Left ventricle myocardium superior (tissue), 1 donor: Measurements from ENCODE around the gene KLHL22. TPM values are rescaled to one million over a fixed set of nuclear protein-coding genes. Genes with fewer than 3 reads are reported as not detected.
"Not testable (repeated sequence)": the region's sequence is repeated elsewhere in the genome, so short reads cannot be mapped to it uniquely, and the experiment has no call there.

ENCODE experiments used
- ATAC-seq: fragments of 200-7000 bp; cut with Tn5 transposase; one replicate; pipeline ENCODE4 v1.9.1; 2020; ENCODE audit warnings: mild to moderate bottlenecking, moderate library complexity
- DNase-seq: peaks from one replicate; pipeline ENCODE4 v3.0.0-alpha.2; 2020
- intact Hi-C: fragments of 100-400 bp; cut with micrococcal nuclease; formaldehyde crosslinking; loops from one replicate; pipeline ENCODE4 v1.11.0; 2022
- total RNA-seq: library from RNA; stranded (reverse); fragmentation: NEBNext Ultra II Directional; extraction: Animal tissue kit (Norgen Biotek cat#: 25700); gene quantifications from one replicate; pipeline ENCODE4 v1.2.1, GENCODE V29; 2021
- donor health status: DM: no; HTN: yes; CAD: no; lungs with severe emphysema.

Gene KLHL22
- total RNA-seq, 1 donor from 2014 or later = 14.2 TPM

- intact Hi-C loops = no loop called here
- no peak for ATAC-seq
- no peak for DNase-seq
Observed at GRCh38 chr22:20398420-20398819, 97.2 kb downstream of the KLHL22 start.

GRCh38 chr22:20397498-20397897 is 98.1 kb downstream of the KLHL22 start:
- intact Hi-C loops = no loop called here

GRCh38 chr22:20396639-20397038 is 99.0 kb downstream of the KLHL22 start:
- intact Hi-C loops = no loop called here
- ATAC-seq = no peak
- DNase-seq = no peak

More at GRCh38 chr22:20397498-20397897, 98.1 kb downstream of the KLHL22 start:
- ATAC-seq (no peak), DNase-seq (no peak)

- intact Hi-C loops = no loop called here
- DNase-seq = no peak
- no peak for ATAC-seq
Observed at GRCh38 chr22:20395907-20396287, 99.7 kb downstream of the KLHL22 start.

- DNase-seq = no peak
- intact Hi-C loops = no loop called here
- ATAC-seq = no peak
Observed at GRCh38 chr22:20395181-20395906, 100.3 kb downstream of the KLHL22 start.

GRCh38 chr22:20393705-20394476 is 101.7 kb downstream of the KLHL22 start, which contains the start of gene ZNF74:
TSS of gene ZNF74 (plus strand) at chr22:20394151. CDS start at chr22:20394629, 478 bp downstream.
- peak; percentile 96 for DNase-seq
- intact Hi-C loops = no loop called here
- ATAC-seq = peak; percentile 97

- no peak for DNase-seq
- intact Hi-C loops = no loop called here
- peak; percentile 3 for ATAC-seq
Observed at GRCh38 chr22:20392983-20393704, 102.5 kb downstream of the KLHL22 start.

GRCh38 chr22:20392365-20392881 is 103.2 kb downstream of the KLHL22 start:
- DNase-seq, ATAC-seq, intact Hi-C loops: not testable (repeated sequence)

Other genes starting within 250 kb of the KLHL22 start
- 1.2 TPM for gene RTN4R, start 227.5 kb downstream of the KLHL22 start, total RNA-seq
- gene DGCR6L, start 175.7 kb downstream of the KLHL22 start, total RNA-seq = 46.8 TPM
- gene ZNF74, start 101.6 kb downstream of the KLHL22 start, total RNA-seq = 4.9 TPM
- 2.7 TPM for gene SCARF2, start 58.0 kb downstream of the KLHL22 start, total RNA-seq
- 51.0 TPM for gene MED15, start 11.8 kb upstream of the KLHL22 start, total RNA-seq